IMR-90 (cell line): ENCODE measurements around the gene EYS. TPM values are rescaled to one million over a fixed set of nuclear protein-coding genes. Genes with fewer than 3 reads are reported as not detected.

Experiments
- ATAC-seq: fragments of 200-7000 bp; cut with Tn5 transposase; 2 replicates; pipeline ENCODE4 v1.9.1; 2020; ENCODE audit warnings: low read depth, mild to moderate bottlenecking, moderate library complexity
- BruUV-seq: library from RNA; stranded (reverse); fragments of 400-500 nt; replicated peaks from 2 replicates; lab custom pipeline; 2021; lab: Mats Ljungman, UMichigan
- CTCF ChIA-PET: fragments of 300-600 bp; formaldehyde crosslinking; extraction: SDS; loops from one replicate; lab custom pipeline; 2021; ENCODE audit warnings: antibody characterized with exemption; lab: Yijun Ruan, JAX
- POLR2A ChIA-PET: fragments of 300-600 bp; sonication (Branson Sonifier 250); formaldehyde crosslinking; loops from one replicate; lab custom pipeline; 2022; ENCODE audit warnings: antibody characterized with exemption; ENCODE audit not compliant: unreplicated experiment; lab: Charles Lee
- DNase-seq: peaks from one replicate; pipeline ENCODE4 v3.0.0; 2013
- H2AFZ ChIP-seq: replicated peaks from 2 replicates; pipeline ENCODE3; 2013; ENCODE audit warnings: low read length, mild to moderate bottlenecking; ENCODE audit not compliant: poor library complexity
- H2AK5ac ChIP-seq: 2 replicates; pipeline ENCODE4 v1.6.1; 2013; ENCODE audit warnings: low read depth, low read length, inconsistent platforms
- H2AK9ac ChIP-seq: replicated peaks from 2 replicates; pipeline ENCODE3; 2013; ENCODE audit warnings: mild to moderate bottlenecking, low read depth, low read length, moderate library complexity; ENCODE audit not compliant: poor library complexity
- H2BK120ac ChIP-seq: 2 replicates; pipeline ENCODE4 v1.6.1; 2013; ENCODE audit warnings: low read depth, low read length, inconsistent platforms
- H2BK15ac ChIP-seq: 3 replicates; pipeline ENCODE4 v1.6.1; 2013; ENCODE audit warnings: low read depth, low read length, inconsistent platforms
- H2BK20ac ChIP-seq: 2 replicates; pipeline ENCODE4 v1.6.1; 2013; ENCODE audit warnings: low read depth, mild to moderate bottlenecking, inconsistent platforms, low read length, moderate library complexity
- H2BK5ac ChIP-seq: 2 replicates; pipeline ENCODE4 v1.6.1; 2013; ENCODE audit warnings: mild to moderate bottlenecking, low read depth, low read length, inconsistent platforms; ENCODE audit not compliant: poor library complexity, severe bottlenecking
- H3K14ac ChIP-seq: replicated peaks from 2 replicates; pipeline ENCODE4 v1.6.1; 2013; ENCODE audit warnings: low read depth, low read length, inconsistent platforms
- H3K18ac ChIP-seq: 2 replicates; pipeline ENCODE4 v1.6.1; 2013; ENCODE audit warnings: low read depth, low read length, control low read depth
- H3K23ac ChIP-seq: 2 replicates; pipeline ENCODE4 v1.6.1; 2013; ENCODE audit warnings: low read depth, low read length, inconsistent platforms
- H3K27ac ChIP-seq: 2 replicates; pipeline ENCODE4 v1.5.1; 2013; ENCODE audit warnings: mild to moderate bottlenecking, control low read depth, low read length; ENCODE audit not compliant: insufficient read depth
- H3K27me3 ChIP-seq: 2 replicates; pipeline ENCODE4 v1.6.1; 2013; ENCODE audit warnings: low read length; ENCODE audit not compliant: control insufficient read depth, insufficient read depth
- H3K36me3 ChIP-seq: 2 replicates; pipeline ENCODE4 v1.6.1; 2013; ENCODE audit warnings: low read length, mixed read lengths; ENCODE audit not compliant: control insufficient read depth, insufficient read depth
- H3K4ac ChIP-seq: 2 replicates; pipeline ENCODE4 v1.6.1; 2013; ENCODE audit warnings: low read depth, low read length, inconsistent platforms
- H3K4me1 ChIP-seq: 2 replicates; pipeline ENCODE4 v1.6.1; 2013; ENCODE audit warnings: low read length, mixed read lengths; ENCODE audit not compliant: control insufficient read depth, insufficient read depth
- H3K4me2 ChIP-seq: 2 replicates; pipeline ENCODE4 v1.6.1; 2013; ENCODE audit warnings: low read depth, mild to moderate bottlenecking, control low read depth, low read length, moderate library complexity
- H3K4me3 ChIP-seq: 2 replicates; pipeline ENCODE4 v1.5.1; 2013; ENCODE audit warnings: low read depth, mild to moderate bottlenecking, control low read depth, low read length, moderate library complexity; ENCODE audit not compliant: insufficient read depth
- H3K56ac ChIP-seq: 2 replicates; pipeline ENCODE4 v1.6.1; 2013; ENCODE audit warnings: low read length, inconsistent platforms; ENCODE audit not compliant: insufficient read depth; ENCODE audit errors: extremely low read depth
- H3K79me1 ChIP-seq, 2 experiments: 2 replicates each; pipeline ENCODE4 v1.6.1; 2013; ENCODE audit warnings: low read length in 2 of 2, inconsistent platforms in 1 of 2, low read depth in 1 of 2
- H3K9ac ChIP-seq: 2 replicates; pipeline ENCODE4 v1.6.1; 2013; ENCODE audit warnings: low read depth, low read length, control low read depth
- H3K9me1 ChIP-seq: 2 replicates; pipeline ENCODE4 v1.6.1; 2013; ENCODE audit warnings: low read length, inconsistent platforms; ENCODE audit not compliant: insufficient read depth
- H3K9me3 ChIP-seq: 2 replicates; pipeline ENCODE4 v1.6.1; 2013; ENCODE audit warnings: low read length; ENCODE audit not compliant: control insufficient read depth, insufficient read depth
- H4K20me1 ChIP-seq: 2 replicates; pipeline ENCODE4 v1.6.1; 2013; ENCODE audit warnings: low read length, inconsistent platforms; ENCODE audit not compliant: insufficient read depth
- H4K5ac ChIP-seq: 2 replicates; pipeline ENCODE4 v1.6.1; 2013; ENCODE audit warnings: mild to moderate bottlenecking, low read depth, low read length, control low read depth
- H4K8ac ChIP-seq, 2 experiments: 2 replicates each; pipeline ENCODE4 v1.6.1; 2013; ENCODE audit warnings: low read depth in 2 of 2, low read length in 2 of 2, control low read depth in 1 of 2, inconsistent platforms in 1 of 2
- H4K91ac ChIP-seq: 2 replicates; pipeline ENCODE4 v1.6.1; 2013; ENCODE audit warnings: low read depth, low read length, inconsistent platforms; ENCODE audit not compliant: insufficient read depth
- FOS ChIP-seq: fragments of 150-350 bp; IDR thresholded peaks from 2 replicates; pipeline ENCODE4 v1.6.1; 2016; ENCODE audit warnings: low read depth, low read length
- WGBS, 2 experiments: methylation state at CpG; one replicate each; pipeline versions ENCODE4 v1.1.5 to v1.1.7; 2013; ENCODE audit warnings: missing lambda C conversion rate in 2 of 2; ENCODE audit not compliant: insufficient read length in 1 of 2; ENCODE audit errors: extremely low coverage in 2 of 2; 5-methylcytosine and 5-hydroxymethylcytosine counted together
- dilution Hi-C: fragments of 300-500 bp; cut with HindIII; formaldehyde crosslinking; loops from one replicate; pipeline ENCODE4 v1.14.3; 2018; ENCODE audit warnings: low sequenced_read_pairs; ENCODE audit not compliant: unreplicated experiment
- in situ Hi-C: fragments of 300-500 bp; cut with MboI; formaldehyde crosslinking; loops from 3 replicates; pipeline ENCODE4 v1.14.3; 2019; ENCODE audit warnings: low sequenced_read_pairs, inconsistent platforms, mixed read lengths
- intact Hi-C: fragments of 100-400 bp; cut with micrococcal nuclease; formaldehyde crosslinking; loops from 2 replicates; pipeline ENCODE4 v1.10.0; 2022
- polyA plus RNA-seq, 3 experiments: library from polyadenylated mRNA; depleted of rRNA; stranded (reverse); fragments of >200 nt; gene quantifications; 2 replicates each; pipeline ENCODE4 v1.2.3, GENCODE V29; 2012; ENCODE audit warnings: low replicate concordance in 1 of 3
- total RNA-seq: library from RNA; depleted of rRNA; stranded (reverse); fragments of >200 nt; gene quantifications from 2 replicates; pipeline ENCODE4 v1.2.3, GENCODE V29; 2012

Gene EYS
- total and polyA plus RNA-seq, 2 of the 4 experiments (the other 2 are of a cell fraction), result under 0.01 TPM; not detected in 1

GRCh38 chr6:64672131-64672530, 1034.9 kb downstream of the EYS start:
- ChIA-PET CTCF (no interaction called here), POLR2A (no interaction called here)
- H3K23ac ChIP-seq, result no peak overlapping the region
- H3K18ac ChIP-seq, result no peak overlapping the region
- intact Hi-C loops, result no loop called here
- H3K27me3 ChIP-seq, result no peaks in the 10 kb centered on the region
- H2AK5ac ChIP-seq, result no peak overlapping the region
- H3K56ac ChIP-seq, result no peak overlapping the region
- H2BK120ac ChIP-seq, result no peak overlapping the region
- no peak overlapping the region for H2AK9ac ChIP-seq
- in situ Hi-C loops, result no loop called here
- no peaks in the 10 kb centered on the region for H4K20me1 ChIP-seq
- ATAC-seq, result no peak
- no peak overlapping the region for H3K4ac ChIP-seq
- no peak overlapping the region for H3K4me3 ChIP-seq
- H3K36me3 ChIP-seq, result no peaks in the 10 kb centered on the region
- H3K79me1 ChIP-seq, result no peaks in the 10 kb centered on the region
- TF ChIP-seq FOS, result no peak
- H4K5ac ChIP-seq, result no peak overlapping the region
- H3K4me1 ChIP-seq, result no peaks in the 10 kb centered on the region
- dilution Hi-C loops, result no loop called here
- no peak overlapping the region for H3K27ac ChIP-seq
- BruUV-seq, result no TSS peak
- H4K8ac ChIP-seq, result no peak overlapping the region
- H3K9me3 ChIP-seq, result no peaks in the 10 kb centered on the region
- H2AFZ ChIP-seq, result no peak overlapping the region
- H3K4me2 ChIP-seq, result no peak overlapping the region
- H2BK5ac ChIP-seq, result no peak overlapping the region
- DNase-seq, result no peak
- no CpG with 5 or more reads among the region's 3 CpGs for WGBS, 2 experiments
- no peak overlapping the region for H3K14ac ChIP-seq
- H2BK20ac ChIP-seq, result no peak overlapping the region
- H2BK15ac ChIP-seq, result no peak overlapping the region
- H3K9me1 ChIP-seq, result no peaks in the 10 kb centered on the region
- H4K91ac ChIP-seq, result no peak overlapping the region
- no peak overlapping the region for H3K9ac ChIP-seq
